PFSK-1 (cell line): ENCODE data around the gene TAX1BP1.

Experiments
- POLR2AphosphoS5 ChIP-seq: IDR thresholded peaks from 2 replicates; pipeline ENCODE4 v1.6.1; 2012; ENCODE audit warnings: low read depth, mild to moderate bottlenecking, control low read depth, low read length, moderate library complexity
- REST ChIP-seq, 2 experiments: IDR thresholded peaks; 2 replicates each; pipeline versions ENCODE4 v1.6.1 to v1.8.0; 2011 to 2012; ENCODE audit warnings: low read depth in 2 of 2, low read length in 2 of 2, control low read depth in 1 of 2, inconsistent platforms in 1 of 2, mild to moderate bottlenecking in 1 of 2, moderate library complexity in 1 of 2; ENCODE audit not compliant: insufficient read depth in 1 of 2
- SIN3A ChIP-seq: IDR thresholded peaks from 2 replicates; pipeline ENCODE4 v1.6.1; 2012; ENCODE audit warnings: mild to moderate bottlenecking, low read length, moderate library complexity, borderline replicate concordance; ENCODE audit not compliant: insufficient read depth
- TAF1 ChIP-seq: IDR thresholded peaks from 2 replicates; pipeline ENCODE4 v1.6.1; 2012; ENCODE audit warnings: low read length, control low read depth, borderline replicate concordance; ENCODE audit not compliant: insufficient read depth

DNA sequence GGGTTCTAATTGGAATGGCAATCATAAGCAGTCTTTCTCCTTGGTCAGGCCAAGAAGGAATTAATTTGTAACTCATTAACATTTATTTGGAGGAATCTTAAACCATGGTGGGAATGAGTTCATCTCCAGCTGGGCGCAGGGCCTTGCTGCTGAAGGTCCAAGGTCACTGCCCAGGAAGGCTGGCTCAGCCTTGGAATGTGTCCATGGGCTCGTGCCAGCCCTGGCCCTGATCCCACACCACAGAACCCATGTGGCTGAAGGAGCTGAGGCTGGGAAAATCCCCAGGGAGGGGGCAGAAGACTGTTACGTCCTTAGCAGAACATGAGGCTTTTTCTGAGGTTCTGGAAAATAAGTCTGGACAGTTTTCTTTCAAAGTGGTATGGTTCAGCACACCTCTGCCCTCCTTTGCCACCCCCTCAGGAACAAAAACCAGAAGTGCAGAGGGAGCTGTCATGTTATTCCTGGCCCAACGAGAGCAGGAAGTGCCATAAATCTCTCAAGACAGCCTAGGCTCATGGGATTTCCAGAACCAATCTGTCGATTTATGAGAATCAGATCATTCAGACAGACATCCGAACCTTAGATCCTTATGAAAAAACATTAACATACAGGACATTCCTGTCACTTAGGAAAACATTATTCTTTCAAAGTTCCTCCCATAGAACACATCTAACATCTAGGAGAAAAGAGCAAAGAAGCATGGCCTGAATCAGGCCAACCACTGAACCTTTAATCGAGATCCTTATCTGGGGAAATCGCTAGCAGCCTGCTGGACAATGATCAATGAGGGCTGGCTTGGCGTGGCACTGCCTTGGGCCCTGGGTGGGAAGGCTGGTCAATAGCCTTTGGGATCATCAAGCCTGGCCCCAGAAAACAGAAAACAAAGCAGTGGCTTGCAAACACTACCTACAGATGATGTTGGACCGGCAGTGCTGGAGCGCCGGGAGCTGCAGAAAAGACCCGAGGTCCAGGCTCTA is 134.3 kb downstream of the TAX1BP1 start:
- no peak for TF ChIP-seq POLR2AphosphoS5
- TF ChIP-seq TAF1 = no peak
- no peak for TF ChIP-seq REST (IDR thresholded peaks at IDR 0.05; ENCODE audit: insufficient read depth in 1 of 2, low read depth in 2 of 2, low read length in 2 of 2)
- TF ChIP-seq SIN3A = no peak
